K562 (cell line): Measurements from ENCODE around the gene C4A. TPM values are rescaled to one million over a fixed set of nuclear protein-coding genes. Genes with fewer than 3 reads are reported as not detected.

Experiments
- BRD4 ChIP-seq: fragments of 200-600 bp; sonication (generic); IDR thresholded peaks from 2 replicates; pipeline ENCODE4 v1.6.1; 2017; ENCODE audit warnings: inconsistent platforms
- BRD9 ChIP-seq: fragments of 450-650 bp; IDR thresholded peaks from 2 replicates; pipeline ENCODE4 v1.6.1; 2018; ENCODE audit warnings: low read depth; ENCODE audit not compliant: partially characterized antibody
- ESRRA ChIP-seq: fragments of 450-650 bp; IDR thresholded peaks from 2 replicates; pipeline ENCODE4 v1.6.1; 2014; ENCODE audit warnings: low read depth, mild to moderate bottlenecking, moderate library complexity, borderline replicate concordance
- FOXP1 ChIP-seq: sonication (generic); formaldehyde crosslinking; IDR thresholded peaks from 2 replicates; pipeline ENCODE4 v1.8.0; 2022; ENCODE audit warnings: mild to moderate bottlenecking, missing genetic modification reagents
- HDAC8 ChIP-seq: fragments of 450-650 bp; IDR thresholded peaks from 2 replicates; pipeline ENCODE4 v1.6.1; 2016; ENCODE audit warnings: mild to moderate bottlenecking, missing genetic modification characterization, moderate library complexity, missing compliant biosample characterization
- HEY1 ChIP-seq: fragments of 250-450 bp; sonication (Bioruptor Pico); IDR thresholded peaks from 2 replicates; pipeline ENCODE4 v1.5.0; 2020; ENCODE audit warnings: mild to moderate bottlenecking, moderate library complexity, borderline replicate concordance
- NFRKB ChIP-seq: fragments of 450-650 bp; IDR thresholded peaks from 2 replicates; pipeline ENCODE4 v1.6.1; 2016; ENCODE audit warnings: low read depth
- POLR2B ChIP-seq: fragments of 450-650 bp; IDR thresholded peaks from 2 replicates; pipeline ENCODE4 v1.6.1; 2018; ENCODE audit warnings: low read depth; ENCODE audit not compliant: partially characterized antibody
- RAD51 ChIP-seq: fragments of 450-650 bp; IDR thresholded peaks from 2 replicates; pipeline ENCODE4 v1.7.1; 2016; ENCODE audit warnings: low read depth, mild to moderate bottlenecking, borderline replicate concordance
- ZC3H11A ChIP-seq: IDR thresholded peaks from 2 replicates; pipeline ENCODE4 v1.6.1; 2012; ENCODE audit warnings: low read depth, low read length, improper control_type of control experiment
- ZNF217 ChIP-seq: sonication (generic); formaldehyde crosslinking; IDR thresholded peaks from 2 replicates; pipeline ENCODE4 v1.8.0; 2022; ENCODE audit warnings: mild to moderate bottlenecking, missing genetic modification reagents
- ZNF778 ChIP-seq: fragments of 450-650 bp; formaldehyde crosslinking; IDR thresholded peaks from 2 replicates; pipeline ENCODE4 v1.4.0; 2020; ENCODE audit warnings: mild to moderate bottlenecking, moderate library complexity
- polyA plus RNA-seq, 8 experiments: library from polyadenylated mRNA; depleted of rRNA in 4 of 8; stranded (reverse) in 5 of 8; unstranded in 3 of 8; fragments of >200 nt; fragmentation: Nextera tagmentation in 2 of 8; fragmentation: Illumina TruSeq in 1 of 8; extraction: Ambion mirVana in 2 of 8; extraction: Trizol in 1 of 8; gene quantifications; 2 replicates each; pipeline versions ENCODE4 v1.2.1 to v1.2.3, GENCODE V29; 2011 to 2014; ENCODE audit warnings: inconsistent platforms in 1 of 8, missing spikeins in 1 of 8
- total RNA-seq, 7 experiments: library from RNA; depleted of rRNA in 6 of 7; stranded (reverse); fragments of >200 nt in 6 of 7; fragmentation: Illumina TruSeq in 2 of 7; extraction: Trizol in 2 of 7; gene quantifications; 2 replicates each; pipeline versions ENCODE4 v1.2.1 to v1.2.3, GENCODE V29; 2011 to 2021; ENCODE audit warnings: low replicate concordance in 1 of 7
- TF ChIP-seq, protein P1 (sequence below): sonication (generic); formaldehyde crosslinking; IDR thresholded peaks from 2 replicates; pipeline ENCODE4 v1.8.1; 2023; ENCODE audit warnings: mild to moderate bottlenecking, missing genetic modification reagents
- TF ChIP-seq, protein P2 (sequence below): sonication (generic); formaldehyde crosslinking; IDR thresholded peaks from 2 replicates; pipeline ENCODE4 v1.8.1; 2023; ENCODE audit warnings: mild to moderate bottlenecking, missing genetic modification reagents
- TF ChIP-seq, protein P3 (sequence below): fragments of 450-650 bp; IDR thresholded peaks from 2 replicates; pipeline ENCODE4 v1.6.1; 2016
- TF ChIP-seq, protein P4 (sequence below): sonication (generic); formaldehyde crosslinking; IDR thresholded peaks from 2 replicates; pipeline ENCODE4 v1.8.1; 2023; ENCODE audit warnings: mild to moderate bottlenecking, missing genetic modification reagents

C4A gene
- total and polyA plus RNA-seq, 9 of the 15 experiments (the other 6 are each of a cell fraction or from before 2014, with no cell fraction given), result 0.27 to 7.6 (median 5.0) TPM

DNA sequence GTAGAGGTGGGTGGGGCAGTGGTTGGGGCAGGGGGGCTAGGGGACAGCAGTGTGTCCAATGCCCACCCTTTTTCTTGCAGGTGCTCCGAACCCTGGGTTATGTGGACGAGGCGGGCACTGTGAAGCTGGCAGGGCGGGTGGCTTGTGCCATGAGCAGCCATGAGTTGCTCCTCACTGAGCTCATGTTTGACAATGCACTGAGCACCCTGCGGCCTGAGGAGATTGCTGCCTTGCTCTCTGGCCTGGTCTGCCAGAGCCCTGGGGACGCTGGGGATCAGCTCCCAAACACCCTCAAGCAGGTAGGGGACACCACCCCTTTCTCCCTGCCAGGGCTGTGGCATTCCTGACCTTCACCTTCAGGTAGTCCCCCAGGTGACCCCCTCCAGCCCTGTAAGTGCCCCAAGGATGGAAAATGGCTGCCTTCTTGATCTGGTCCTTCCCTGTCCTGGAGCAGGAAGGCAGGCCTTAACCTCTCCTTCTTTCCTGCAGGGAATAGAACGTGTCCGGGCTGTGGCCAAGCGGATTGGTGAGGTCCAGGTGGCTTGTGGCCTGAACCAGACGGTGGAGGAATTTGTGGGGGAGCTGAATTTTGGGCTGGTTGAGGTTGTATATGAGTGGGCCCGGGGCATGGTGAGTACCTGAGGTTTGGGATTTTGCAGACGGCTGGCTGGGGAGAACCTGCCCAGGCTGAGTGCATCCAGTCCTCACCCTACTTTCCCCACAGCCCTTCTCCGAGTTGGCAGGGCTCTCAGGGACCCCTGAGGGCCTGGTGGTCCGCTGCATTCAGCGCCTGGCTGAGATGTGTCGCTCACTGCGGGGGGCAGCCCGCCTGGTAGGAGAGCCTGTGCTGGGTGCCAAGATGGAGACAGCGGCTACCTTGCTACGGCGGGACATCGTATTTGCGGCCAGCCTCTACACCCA lies 12.8 kb upstream of the C4A start (continued):
- TF ChIP-seq BRD9, result no peak
- no peak for TF ChIP-seq RAD51
- TF ChIP-seq, protein P1, sequence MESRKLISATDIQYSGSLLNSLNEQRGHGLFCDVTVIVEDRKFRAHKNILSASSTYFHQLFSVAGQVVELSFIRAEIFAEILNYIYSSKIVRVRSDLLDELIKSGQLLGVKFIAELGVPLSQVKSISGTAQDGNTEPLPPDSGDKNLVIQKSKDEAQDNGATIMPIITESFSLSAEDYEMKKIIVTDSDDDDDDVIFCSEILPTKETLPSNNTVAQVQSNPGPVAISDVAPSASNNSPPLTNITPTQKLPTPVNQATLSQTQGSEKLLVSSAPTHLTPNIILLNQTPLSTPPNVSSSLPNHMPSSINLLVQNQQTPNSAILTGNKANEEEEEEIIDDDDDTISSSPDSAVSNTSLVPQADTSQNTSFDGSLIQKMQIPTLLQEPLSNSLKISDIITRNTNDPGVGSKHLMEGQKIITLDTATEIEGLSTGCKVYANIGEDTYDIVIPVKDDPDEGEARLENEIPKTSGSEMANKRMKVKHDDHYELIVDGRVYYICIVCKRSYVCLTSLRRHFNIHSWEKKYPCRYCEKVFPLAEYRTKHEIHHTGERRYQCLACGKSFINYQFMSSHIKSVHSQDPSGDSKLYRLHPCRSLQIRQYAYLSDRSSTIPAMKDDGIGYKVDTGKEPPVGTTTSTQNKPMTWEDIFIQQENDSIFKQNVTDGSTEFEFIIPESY (CRISPR knock-in tag), result no peak
- TF ChIP-seq NFRKB, result peak; percentile 18; the same call in 1 of the 2 replicates
- TF ChIP-seq ZNF778 (CRISPR knock-in tag), result no peak
- TF ChIP-seq, protein P2, sequence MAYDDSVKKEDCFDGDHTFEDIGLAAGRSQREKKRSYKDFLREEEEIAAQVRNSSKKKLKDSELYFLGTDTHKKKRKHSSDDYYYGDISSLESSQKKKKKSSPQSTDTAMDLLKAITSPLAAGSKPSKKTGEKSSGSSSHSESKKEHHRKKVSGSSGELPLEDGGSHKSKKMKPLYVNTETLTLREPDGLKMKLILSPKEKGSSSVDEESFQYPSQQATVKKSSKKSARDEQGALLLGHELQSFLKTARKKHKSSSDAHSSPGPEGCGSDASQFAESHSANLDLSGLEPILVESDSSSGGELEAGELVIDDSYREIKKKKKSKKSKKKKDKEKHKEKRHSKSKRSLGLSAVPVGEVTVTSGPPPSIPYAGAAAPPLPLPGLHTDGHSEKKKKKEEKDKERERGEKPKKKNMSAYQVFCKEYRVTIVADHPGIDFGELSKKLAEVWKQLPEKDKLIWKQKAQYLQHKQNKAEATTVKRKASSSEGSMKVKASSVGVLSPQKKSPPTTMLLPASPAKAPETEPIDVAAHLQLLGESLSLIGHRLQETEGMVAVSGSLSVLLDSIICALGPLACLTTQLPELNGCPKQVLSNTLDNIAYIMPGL (CRISPR knock-in tag), result no peak
- TF ChIP-seq BRD4, result no peak
- TF ChIP-seq POLR2B, result no peak
- TF ChIP-seq, protein P3, sequence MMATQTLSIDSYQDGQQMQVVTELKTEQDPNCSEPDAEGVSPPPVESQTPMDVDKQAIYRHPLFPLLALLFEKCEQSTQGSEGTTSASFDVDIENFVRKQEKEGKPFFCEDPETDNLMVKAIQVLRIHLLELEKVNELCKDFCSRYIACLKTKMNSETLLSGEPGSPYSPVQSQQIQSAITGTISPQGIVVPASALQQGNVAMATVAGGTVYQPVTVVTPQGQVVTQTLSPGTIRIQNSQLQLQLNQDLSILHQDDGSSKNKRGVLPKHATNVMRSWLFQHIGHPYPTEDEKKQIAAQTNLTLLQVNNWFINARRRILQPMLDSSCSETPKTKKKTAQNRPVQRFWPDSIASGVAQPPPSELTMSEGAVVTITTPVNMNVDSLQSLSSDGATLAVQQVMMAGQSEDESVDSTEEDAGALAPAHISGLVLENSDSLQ, result no peak
- TF ChIP-seq, protein P4, sequence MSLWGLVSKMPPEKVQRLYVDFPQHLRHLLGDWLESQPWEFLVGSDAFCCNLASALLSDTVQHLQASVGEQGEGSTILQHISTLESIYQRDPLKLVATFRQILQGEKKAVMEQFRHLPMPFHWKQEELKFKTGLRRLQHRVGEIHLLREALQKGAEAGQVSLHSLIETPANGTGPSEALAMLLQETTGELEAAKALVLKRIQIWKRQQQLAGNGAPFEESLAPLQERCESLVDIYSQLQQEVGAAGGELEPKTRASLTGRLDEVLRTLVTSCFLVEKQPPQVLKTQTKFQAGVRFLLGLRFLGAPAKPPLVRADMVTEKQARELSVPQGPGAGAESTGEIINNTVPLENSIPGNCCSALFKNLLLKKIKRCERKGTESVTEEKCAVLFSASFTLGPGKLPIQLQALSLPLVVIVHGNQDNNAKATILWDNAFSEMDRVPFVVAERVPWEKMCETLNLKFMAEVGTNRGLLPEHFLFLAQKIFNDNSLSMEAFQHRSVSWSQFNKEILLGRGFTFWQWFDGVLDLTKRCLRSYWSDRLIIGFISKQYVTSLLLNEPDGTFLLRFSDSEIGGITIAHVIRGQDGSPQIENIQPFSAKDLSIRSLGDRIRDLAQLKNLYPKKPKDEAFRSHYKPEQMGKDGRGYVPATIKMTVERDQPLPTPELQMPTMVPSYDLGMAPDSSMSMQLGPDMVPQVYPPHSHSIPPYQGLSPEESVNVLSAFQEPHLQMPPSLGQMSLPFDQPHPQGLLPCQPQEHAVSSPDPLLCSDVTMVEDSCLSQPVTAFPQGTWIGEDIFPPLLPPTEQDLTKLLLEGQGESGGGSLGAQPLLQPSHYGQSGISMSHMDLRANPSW, result 0 out of 2 replicates have a peak, but pooled peaks have one; percentile 12
- TF ChIP-seq HEY1 (CRISPR knock-in tag), result no peak
- no peak for TF ChIP-seq ZNF217 (CRISPR knock-in tag)
- no peak for TF ChIP-seq FOXP1 (CRISPR knock-in tag)
- TF ChIP-seq ZC3H11A, result no peak
- no peak for TF ChIP-seq ESRRA
- no peak for TF ChIP-seq HDAC8 (tag)
